HepG2 (cell line): ENCODE data around the gene ADIPOR2. TPM values are rescaled to one million over a fixed set of nuclear protein-coding genes. Genes with fewer than 3 reads are reported as not detected.

Experiments used
- ASH2L ChIP-seq: fragments of 300-600, 200-600 bp; sonication (generic); IDR thresholded peaks from 2 replicates; pipeline ENCODE4 v1.7.0; 2017; ENCODE audit warnings: low read depth, mild to moderate bottlenecking, moderate library complexity, mixed read lengths, low read length; ENCODE audit not compliant: insufficient read length
- BRD4 ChIP-seq: sonication (generic); formaldehyde crosslinking; IDR thresholded peaks from 2 replicates; pipeline ENCODE4 v1.4.0; 2020; ENCODE audit warnings: missing genetic modification reagents
- CBX2 ChIP-seq, 2 experiments: fragments of 200-600 bp in 1 of 2; sonication (generic); formaldehyde crosslinking in 1 of 2; IDR thresholded peaks; 2 replicates each; pipeline versions ENCODE4 v1.7.0 to v1.8.1; 2018 to 2022; ENCODE audit warnings: low read depth in 2 of 2, low read length in 1 of 2, mild to moderate bottlenecking in 1 of 2, missing genetic modification reagents in 1 of 2
- ELK4 ChIP-seq: sonication (generic); formaldehyde crosslinking; IDR thresholded peaks from 2 replicates; pipeline ENCODE4 v1.9.0; 2021; ENCODE audit warnings: missing genetic modification reagents, borderline replicate concordance
- ISX ChIP-seq: sonication (generic); formaldehyde crosslinking; conservative IDR thresholded peaks from 2 replicates; pipeline ENCODE4 v1.5.0; 2020; ENCODE audit warnings: missing genetic modification reagents
- JARID2 ChIP-seq: sonication (generic); formaldehyde crosslinking; IDR thresholded peaks from 2 replicates; pipeline ENCODE4 v1.8.1; 2023; ENCODE audit warnings: missing genetic modification reagents, inconsistent platforms; ENCODE audit not compliant: insufficient replicate concordance
- MLXIP ChIP-seq: sonication (generic); formaldehyde crosslinking; IDR thresholded peaks from 2 replicates; pipeline ENCODE4 v1.9.0; 2021; ENCODE audit warnings: missing genetic modification reagents, borderline replicate concordance
- NR0B2 ChIP-seq: sonication (generic); formaldehyde crosslinking; IDR thresholded peaks from 2 replicates; pipeline ENCODE4 v1.4.0; 2020; ENCODE audit warnings: mild to moderate bottlenecking, missing genetic modification reagents
- SMYD3 ChIP-seq: sonication (generic); formaldehyde crosslinking; IDR thresholded peaks from 2 replicates; pipeline ENCODE4 v1.8.1; 2023; ENCODE audit warnings: mild to moderate bottlenecking, missing genetic modification reagents
- SNAPC5 ChIP-seq: sonication (generic); formaldehyde crosslinking; IDR thresholded peaks from 2 replicates; pipeline ENCODE4 v1.8.1; 2023; ENCODE audit warnings: mild to moderate bottlenecking, missing genetic modification reagents, borderline replicate concordance
- SOX6 ChIP-seq, 2 experiments: fragments of 450-650 bp in 1 of 2; sonication (generic) in 1 of 2; formaldehyde crosslinking in 1 of 2; IDR thresholded peaks; 2 replicates each; pipeline versions ENCODE4 v1.4.0 to v1.6.1; 2017 to 2020; ENCODE audit warnings: antibody characterized with exemption in 1 of 2, mild to moderate bottlenecking in 1 of 2, missing genetic modification reagents in 1 of 2
- ZBTB38 ChIP-seq: sonication (generic); formaldehyde crosslinking; IDR thresholded peaks from 2 replicates; pipeline ENCODE4 v1.5.1; 2020; ENCODE audit warnings: mild to moderate bottlenecking, missing genetic modification reagents
- ZNF205 ChIP-seq: IDR thresholded peaks from 2 replicates; pipeline ENCODE4 v1.6.1; 2018; ENCODE audit warnings: missing biosample characterization, missing genetic modification reagents
- ZNF232 ChIP-seq: sonication (generic); formaldehyde crosslinking; IDR thresholded peaks from 2 replicates; pipeline ENCODE4 v1.4.0; 2020; ENCODE audit warnings: missing genetic modification reagents, borderline replicate concordance
- ZNF235 ChIP-seq: sonication (generic); formaldehyde crosslinking; IDR thresholded peaks from 2 replicates; pipeline ENCODE4 v1.8.1; 2023; ENCODE audit warnings: mild to moderate bottlenecking, missing genetic modification reagents, borderline replicate concordance
- ZNF451 ChIP-seq: sonication (generic); formaldehyde crosslinking; IDR thresholded peaks from 2 replicates; pipeline ENCODE4 v1.5.0; 2020; ENCODE audit warnings: mild to moderate bottlenecking, missing genetic modification reagents
- ZNF790 ChIP-seq: sonication (generic); formaldehyde crosslinking; IDR thresholded peaks from 2 replicates; pipeline ENCODE4 v1.8.0; 2022; ENCODE audit warnings: missing genetic modification reagents, mild to moderate bottlenecking, borderline replicate concordance
- ZSCAN25 ChIP-seq: sonication (generic); formaldehyde crosslinking; IDR thresholded peaks from 2 replicates; pipeline ENCODE4 v1.8.0; 2022; ENCODE audit warnings: mild to moderate bottlenecking, missing genetic modification reagents
- polyA plus RNA-seq, 8 experiments: library from polyadenylated mRNA; depleted of rRNA in 3 of 8; stranded (reverse) in 7 of 8; unstranded in 1 of 8; fragments of >200 nt; fragmentation: Illumina TruSeq in 4 of 8; extraction: Trizol in 4 of 8; gene quantifications; 2 replicates each; pipeline versions ENCODE4 v1.2.1 to v1.2.3, GENCODE V29; 2011 to 2016; ENCODE audit warnings: low read depth in 4 of 8, missing spikeins in 1 of 8, mixed read lengths in 1 of 8; ENCODE audit not compliant: insufficient read depth in 1 of 8
- total RNA-seq, 5 experiments: library from RNA; depleted of rRNA; stranded (reverse); fragments of >200 nt; fragmentation: Illumina TruSeq; extraction: Trizol; gene quantifications; 2 replicates each; pipeline ENCODE4 v1.2.3, GENCODE V29; 2016; ENCODE audit warnings: low read depth in 1 of 5
- TF ChIP-seq, protein P1 (sequence below): sonication (generic); formaldehyde crosslinking; IDR thresholded peaks from 2 replicates; pipeline ENCODE4 v1.4.0; 2020; ENCODE audit warnings: missing genetic modification reagents, mild to moderate bottlenecking, borderline replicate concordance
- TF ChIP-seq, protein P2 (sequence below): sonication (generic); formaldehyde crosslinking; IDR thresholded peaks from 2 replicates; pipeline ENCODE4 v1.8.1; 2023; ENCODE audit warnings: missing genetic modification reagents, mild to moderate bottlenecking, borderline replicate concordance

The ADIPOR2 gene
- total and polyA plus RNA-seq, 2 of the 13 experiments (the other 11 are each of a cell fraction or from before 2014, with no cell fraction given), result 35.2 to 52.2 TPM

DNA sequence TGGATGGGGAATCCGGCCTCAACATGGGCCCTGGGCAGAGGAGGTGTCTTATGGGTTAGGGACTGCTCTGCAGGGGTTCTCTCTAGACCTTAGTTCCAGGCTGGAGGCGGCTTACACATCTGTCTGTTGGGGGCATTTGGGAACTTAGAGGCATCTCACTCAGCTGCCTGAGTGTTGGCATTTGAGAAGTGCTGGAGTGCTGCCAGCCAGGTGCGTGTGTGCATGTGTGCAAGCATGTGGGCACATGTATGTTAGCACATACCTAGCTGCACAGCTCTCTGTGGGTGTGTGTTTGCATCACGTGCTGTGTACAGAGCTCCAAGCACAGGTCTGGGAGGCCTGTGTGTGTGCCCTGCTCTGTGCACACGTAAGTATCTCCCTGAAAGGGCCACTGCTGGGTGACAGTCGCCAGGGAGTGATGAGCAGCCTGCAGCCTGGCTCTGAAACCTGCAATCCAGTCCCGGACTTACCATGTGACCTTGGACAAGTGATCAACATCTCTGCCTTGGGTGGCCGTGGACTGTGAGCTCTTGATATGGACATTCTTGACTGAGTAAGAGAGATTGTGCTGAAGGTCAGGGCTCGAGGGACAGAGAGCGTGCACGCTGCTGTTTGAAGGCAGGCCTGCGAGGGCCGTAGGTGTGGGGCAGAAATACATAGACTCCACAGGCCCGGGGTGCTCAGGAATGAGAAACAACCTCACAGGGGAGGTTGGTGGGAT lies 134.7 kb downstream of the ADIPOR2 start (continued):
- TF ChIP-seq MLXIP (CRISPR knock-in tag), result no peak
- TF ChIP-seq, protein P1, sequence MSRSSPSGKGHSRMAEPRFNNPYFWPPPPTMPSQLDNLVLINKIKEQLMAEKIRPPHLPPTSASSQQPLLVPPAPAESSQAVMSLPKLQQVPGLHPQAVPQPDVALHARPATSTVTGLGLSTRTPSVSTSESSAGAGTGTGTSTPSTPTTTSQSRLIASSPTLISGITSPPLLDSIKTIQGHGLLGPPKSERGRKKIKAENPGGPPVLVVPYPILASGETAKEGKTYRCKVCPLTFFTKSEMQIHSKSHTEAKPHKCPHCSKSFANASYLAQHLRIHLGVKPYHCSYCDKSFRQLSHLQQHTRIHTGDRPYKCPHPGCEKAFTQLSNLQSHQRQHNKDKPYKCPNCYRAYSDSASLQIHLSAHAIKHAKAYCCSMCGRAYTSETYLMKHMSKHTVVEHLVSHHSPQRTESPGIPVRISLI, result no peak
- no peak for TF ChIP-seq NR0B2 (CRISPR knock-in tag)
- TF ChIP-seq ZSCAN25, result no peak
- 0 out of 2 replicates have a peak, but pooled peaks have one; percentile 16 for TF ChIP-seq ZNF232 (CRISPR knock-in tag)
- no peak for TF ChIP-seq ZNF205 (CRISPR knock-in tag)
- TF ChIP-seq BRD4, result no peak
- TF ChIP-seq CBX2 (IDR thresholded peaks at IDR 0.05; ENCODE audit: low read depth, low read length), result no peak
- TF ChIP-seq CBX2 (CRISPR knock-in tag; IDR thresholded peaks at IDR 0.05; ENCODE audit: low read depth), result no peak
- TF ChIP-seq ISX, result no peak
- TF ChIP-seq ELK4 (CRISPR knock-in tag), result no peak
- TF ChIP-seq JARID2 (CRISPR knock-in tag), result no peak
- no peak for TF ChIP-seq SOX6 (IDR thresholded peaks at IDR 0.05)
- peak; percentile 29 for TF ChIP-seq SOX6 (CRISPR knock-in tag; IDR thresholded peaks at IDR 0.05)
- TF ChIP-seq ASH2L, result no peak
- TF ChIP-seq SNAPC5 (CRISPR knock-in tag), result no peak
- TF ChIP-seq SMYD3 (CRISPR knock-in tag), result no peak
- TF ChIP-seq ZNF451 (CRISPR knock-in tag), result no peak
- TF ChIP-seq, protein P2, sequence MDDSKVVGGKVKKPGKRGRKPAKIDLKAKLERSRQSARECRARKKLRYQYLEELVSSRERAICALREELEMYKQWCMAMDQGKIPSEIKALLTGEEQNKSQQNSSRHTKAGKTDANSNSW, result no peak
- no peak for TF ChIP-seq ZBTB38 (CRISPR knock-in tag)
- no peak for TF ChIP-seq ZNF790 (CRISPR knock-in tag)
- no peak for TF ChIP-seq ZNF235 (CRISPR knock-in tag)
